NCI-H2107 treated with DMSO at 0.1 percent for 48 hours (cell line): Measurements from ENCODE around the gene TMED8.

Experiments used
- DNase-seq: peaks from one replicate; lab custom pipeline; 2025; ENCODE audit not compliant: unreplicated experiment; lab: John Stamatoyannopoulos, UW

The TMED8 gene

DNA sequence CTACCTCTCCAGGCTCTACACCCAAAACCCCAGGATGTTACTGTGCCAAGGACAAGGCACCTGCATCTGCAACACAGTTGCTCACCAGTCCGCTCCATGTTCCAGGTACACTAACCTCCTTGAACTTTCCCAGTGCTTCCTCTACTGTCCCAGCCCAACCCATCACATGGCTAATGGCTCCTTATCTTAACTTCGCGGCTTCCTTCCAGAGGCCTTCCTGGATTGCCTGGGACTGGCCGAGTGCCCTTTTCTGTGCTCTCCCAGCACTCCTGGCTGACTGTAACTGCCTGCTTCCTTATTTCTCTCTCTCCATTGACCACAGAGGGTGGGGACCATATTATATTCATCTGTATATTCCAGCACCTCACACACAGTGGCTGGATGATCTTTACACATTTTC lies 77.1 kb downstream of the TMED8 start:
- DNase-seq = no peak

DNA sequence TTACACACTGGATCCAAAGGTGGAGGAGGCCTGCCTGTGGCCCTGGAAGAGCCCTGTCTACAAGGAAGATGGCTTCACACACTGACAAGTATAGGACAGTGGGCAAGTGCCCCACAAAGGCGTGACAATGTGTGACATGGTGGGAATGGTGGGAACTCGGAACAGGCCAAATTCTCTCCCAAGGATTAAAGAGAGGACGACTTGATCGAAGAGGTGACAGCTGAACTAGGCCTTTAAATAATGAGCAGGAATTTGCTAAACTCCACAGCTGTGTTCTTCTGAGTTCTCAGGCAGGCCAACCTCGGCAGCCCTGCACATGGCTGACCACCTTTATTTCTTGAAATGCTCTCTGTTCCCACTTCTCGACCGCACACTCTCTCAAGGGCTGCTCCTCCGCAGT lies 80.0 kb downstream of the TMED8 start:
- DNase-seq = no peak

- no peak for DNase-seq
These were observed 80.7 kb downstream of the TMED8 start for GRCh38 chr14:77296155-77296554.

DNA sequence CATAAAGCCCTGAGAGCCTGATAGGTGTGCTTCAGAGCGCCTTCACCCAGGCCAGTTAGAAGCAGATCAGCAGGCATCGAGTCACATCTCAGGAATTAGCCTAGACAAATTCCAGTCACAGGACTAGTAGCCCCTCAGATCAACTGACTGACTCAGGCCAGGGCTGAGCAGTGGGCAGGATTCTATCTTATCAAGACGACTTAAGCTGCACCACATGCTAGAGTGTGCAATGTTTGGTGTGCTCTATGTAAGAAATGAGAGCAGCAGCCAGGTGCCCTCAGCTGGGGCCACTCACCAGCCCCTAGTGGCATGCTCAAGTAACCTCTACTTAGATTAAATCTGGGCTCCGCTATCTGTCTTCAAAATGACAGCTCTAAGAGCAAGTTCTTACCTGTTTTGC lies 86.2 kb downstream of the TMED8 start:
- no peak for DNase-seq

GRCh38 chr14:77286576-77286975 lies 90.3 kb downstream of the TMED8 start:
- no peak for DNase-seq
